Vagina (tissue), 2 donors: Measurements from ENCODE around the gene IRF6.

ENCODE experiments used
- POLR2AphosphoS5 ChIP-seq, 2 donors: sonication (generic); formaldehyde crosslinking; IDR thresholded peaks; one replicate each; pipeline ENCODE4 v1.9.0; 2017; ENCODE audit warnings: antibody characterized with exemption in 2 of 2, mild to moderate bottlenecking in 2 of 2, low read depth in 1 of 2; ENCODE audit not compliant: insufficient read depth in 1 of 2
- TF ChIP-seq, protein P1 (sequence below), 3 experiments: fragments of 450-650 bp in 2 of 3; fragments of 200-600 bp in 1 of 3; sonication (generic) in 1 of 3; IDR thresholded peaks; one replicate each; pipeline ENCODE4 v1.5.1; 2017 to 2019; ENCODE audit warnings: antibody characterized with exemption in 3 of 3, mild to moderate bottlenecking in 2 of 3, moderate library complexity in 2 of 3

DNA sequence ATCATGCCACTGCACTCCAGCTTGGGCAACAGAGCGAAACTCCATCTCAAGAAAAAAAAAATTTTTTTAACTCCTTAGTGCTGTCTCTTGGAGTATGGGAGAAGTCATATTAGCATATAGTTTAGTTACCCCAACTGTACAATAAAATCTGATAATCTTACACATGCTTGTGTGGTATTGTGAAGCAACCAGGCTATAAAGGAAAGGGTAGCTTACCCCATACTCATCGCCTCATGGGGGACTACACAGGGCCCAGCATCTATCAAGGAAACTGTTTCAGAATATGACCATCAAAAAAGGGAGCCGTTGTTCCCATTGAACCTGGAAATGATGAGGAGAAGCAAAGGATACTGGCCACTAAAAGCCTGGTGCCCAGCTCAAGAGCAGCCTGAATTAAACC, 53.1 kb downstream of the IRF6 start:
- TF ChIP-seq, protein P1, sequence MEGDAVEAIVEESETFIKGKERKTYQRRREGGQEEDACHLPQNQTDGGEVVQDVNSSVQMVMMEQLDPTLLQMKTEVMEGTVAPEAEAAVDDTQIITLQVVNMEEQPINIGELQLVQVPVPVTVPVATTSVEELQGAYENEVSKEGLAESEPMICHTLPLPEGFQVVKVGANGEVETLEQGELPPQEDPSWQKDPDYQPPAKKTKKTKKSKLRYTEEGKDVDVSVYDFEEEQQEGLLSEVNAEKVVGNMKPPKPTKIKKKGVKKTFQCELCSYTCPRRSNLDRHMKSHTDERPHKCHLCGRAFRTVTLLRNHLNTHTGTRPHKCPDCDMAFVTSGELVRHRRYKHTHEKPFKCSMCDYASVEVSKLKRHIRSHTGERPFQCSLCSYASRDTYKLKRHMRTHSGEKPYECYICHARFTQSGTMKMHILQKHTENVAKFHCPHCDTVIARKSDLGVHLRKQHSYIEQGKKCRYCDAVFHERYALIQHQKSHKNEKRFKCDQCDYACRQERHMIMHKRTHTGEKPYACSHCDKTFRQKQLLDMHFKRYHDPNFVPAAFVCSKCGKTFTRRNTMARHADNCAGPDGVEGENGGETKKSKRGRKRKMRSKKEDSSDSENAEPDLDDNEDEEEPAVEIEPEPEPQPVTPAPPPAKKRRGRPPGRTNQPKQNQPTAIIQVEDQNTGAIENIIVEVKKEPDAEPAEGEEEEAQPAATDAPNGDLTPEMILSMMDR (IDR thresholded peaks at IDR 0.05) = no peak
- no peak for TF ChIP-seq POLR2AphosphoS5 (IDR thresholded peaks at IDR 0.05; ENCODE audit: insufficient read depth in 1 of 2, low read depth in 1 of 2)
